Measurements from ENCODE around the gene CDKL2.

GRCh38 chr4:75644095-75644494 is 13.8 kb upstream of the CDKL2 start:
- TF ChIP-seq, protein P1, sequence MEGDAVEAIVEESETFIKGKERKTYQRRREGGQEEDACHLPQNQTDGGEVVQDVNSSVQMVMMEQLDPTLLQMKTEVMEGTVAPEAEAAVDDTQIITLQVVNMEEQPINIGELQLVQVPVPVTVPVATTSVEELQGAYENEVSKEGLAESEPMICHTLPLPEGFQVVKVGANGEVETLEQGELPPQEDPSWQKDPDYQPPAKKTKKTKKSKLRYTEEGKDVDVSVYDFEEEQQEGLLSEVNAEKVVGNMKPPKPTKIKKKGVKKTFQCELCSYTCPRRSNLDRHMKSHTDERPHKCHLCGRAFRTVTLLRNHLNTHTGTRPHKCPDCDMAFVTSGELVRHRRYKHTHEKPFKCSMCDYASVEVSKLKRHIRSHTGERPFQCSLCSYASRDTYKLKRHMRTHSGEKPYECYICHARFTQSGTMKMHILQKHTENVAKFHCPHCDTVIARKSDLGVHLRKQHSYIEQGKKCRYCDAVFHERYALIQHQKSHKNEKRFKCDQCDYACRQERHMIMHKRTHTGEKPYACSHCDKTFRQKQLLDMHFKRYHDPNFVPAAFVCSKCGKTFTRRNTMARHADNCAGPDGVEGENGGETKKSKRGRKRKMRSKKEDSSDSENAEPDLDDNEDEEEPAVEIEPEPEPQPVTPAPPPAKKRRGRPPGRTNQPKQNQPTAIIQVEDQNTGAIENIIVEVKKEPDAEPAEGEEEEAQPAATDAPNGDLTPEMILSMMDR (conservative IDR thresholded peaks at IDR 0.05; ENCODE audit: low read depth in 2 of 2), result no peak
- TF ChIP-seq, protein P2, sequence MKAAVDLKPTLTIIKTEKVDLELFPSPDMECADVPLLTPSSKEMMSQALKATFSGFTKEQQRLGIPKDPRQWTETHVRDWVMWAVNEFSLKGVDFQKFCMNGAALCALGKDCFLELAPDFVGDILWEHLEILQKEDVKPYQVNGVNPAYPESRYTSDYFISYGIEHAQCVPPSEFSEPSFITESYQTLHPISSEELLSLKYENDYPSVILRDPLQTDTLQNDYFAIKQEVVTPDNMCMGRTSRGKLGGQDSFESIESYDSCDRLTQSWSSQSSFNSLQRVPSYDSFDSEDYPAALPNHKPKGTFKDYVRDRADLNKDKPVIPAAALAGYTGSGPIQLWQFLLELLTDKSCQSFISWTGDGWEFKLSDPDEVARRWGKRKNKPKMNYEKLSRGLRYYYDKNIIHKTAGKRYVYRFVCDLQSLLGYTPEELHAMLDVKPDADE (IDR thresholded peaks at IDR 0.05), result no peak
- TF ChIP-seq EZH2 (IDR thresholded peaks at IDR 0.05; ENCODE audit: low read depth, unreplicated experiment) (no peak), REST (IDR thresholded peaks at IDR 0.05; ENCODE audit: unreplicated experiment) (no peak), POLR2AphosphoS5 (IDR thresholded peaks at IDR 0.05; ENCODE audit: low read depth) (no peak)
